Natural killer cell (primary cell): ENCODE results near the gene ATP2C2. TPM values are rescaled to one million over a fixed set of nuclear protein-coding genes. Genes with fewer than 3 reads are reported as not detected.

Source experiments
- ATAC-seq, 3 donors: fragments of 150-1000 bp in 2 of 3; fragments of 200-7000 bp in 1 of 3; cut with Tn5 transposase; 1 replicate in 1 of 3; 2 replicates in 2 of 3; pipeline ENCODE4 v1.10.0; 2021; ENCODE audit warnings: mild to moderate bottlenecking in 2 of 3, moderate library complexity in 2 of 3
- DNase-seq, 2 donors: peaks; one replicate each; pipeline versions ENCODE4 v3.0.0 to v3.0.0-alpha.2; 2013 to 2021; ENCODE audit warnings: mixed read lengths in 1 of 2
- H3K27ac ChIP-seq: one replicate; pipeline ENCODE4 v1.5.1; 2013; ENCODE audit warnings: mild to moderate bottlenecking, low read length
- H3K27me3 ChIP-seq: one replicate; pipeline ENCODE4 v1.6.1; 2013; ENCODE audit warnings: low read length; ENCODE audit not compliant: control insufficient read depth, insufficient read depth
- H3K36me3 ChIP-seq: one replicate; pipeline ENCODE4 v1.6.1; 2013; ENCODE audit warnings: low read length; ENCODE audit not compliant: control insufficient read depth, insufficient read depth
- H3K4me1 ChIP-seq: one replicate; pipeline ENCODE4 v1.6.1; 2013; ENCODE audit warnings: low read length; ENCODE audit not compliant: control insufficient read depth, insufficient read depth
- H3K4me3 ChIP-seq: one replicate; pipeline ENCODE4 v1.5.1; 2013; ENCODE audit warnings: low read length
- H3K9me3 ChIP-seq: one replicate; pipeline ENCODE4 v1.6.1; 2013; ENCODE audit warnings: low read length; ENCODE audit not compliant: control insufficient read depth, insufficient read depth
- H3K27ac Mint-ChIP-seq, 2 donors: one replicate each; pipeline ENCODE4 v1.8.0; 2022; ENCODE audit warnings: mild to moderate bottlenecking in 2 of 2, mixed read lengths in 2 of 2, moderate library complexity in 1 of 2
- H3K27me3 Mint-ChIP-seq, 2 donors: one replicate each; pipeline ENCODE4 v1.8.0; 2022; ENCODE audit warnings: low read depth in 2 of 2, mixed read lengths in 2 of 2
- H3K36me3 Mint-ChIP-seq: one replicate; pipeline ENCODE4 v1.8.0; 2022; ENCODE audit warnings: mixed read lengths
- H3K4me1 Mint-ChIP-seq, 2 donors: one replicate each; pipeline ENCODE4 v1.8.0; 2022; ENCODE audit warnings: mixed read lengths in 2 of 2
- H3K4me3 Mint-ChIP-seq: one replicate; pipeline ENCODE4 v1.8.0; 2022; ENCODE audit warnings: mild to moderate bottlenecking, moderate library complexity, mixed read lengths
- H3K9me3 Mint-ChIP-seq, 2 donors: one replicate each; pipeline ENCODE4 v1.8.0; 2022; ENCODE audit warnings: mixed read lengths in 2 of 2
- CTCF ChIP-seq: fragments of 200-600 bp; IDR thresholded peaks from one replicate; pipeline ENCODE4 v1.8.0; 2022; ENCODE audit warnings: antibody characterized with exemption
- WGBS: methylation state at CpG from one replicate; pipeline ENCODE4 v1.1.7; 2013; ENCODE audit warnings: missing lambda C conversion rate; ENCODE audit not compliant: insufficient coverage; 5-methylcytosine and 5-hydroxymethylcytosine counted together
- intact Hi-C: fragments of 100-400 bp; cut with micrococcal nuclease; formaldehyde crosslinking; loops from one replicate; pipeline ENCODE4 v1.14.2; 2022
- total RNA-seq, 4 donors: library from RNA; stranded (reverse); fragments of 120-200 nt in 1 of 4; gene quantifications; one replicate each; pipeline versions ENCODE4 v1.2.3 to v1.2.4, GENCODE V29; 2013 to 2022

The ATP2C2 gene
- total RNA-seq, 3 donors from 2014 or later (not counting 1 experiment from before 2014, with no cell fraction given) = not detected

GRCh38 chr16:84443166-84443802, 74.9 kb downstream of the ATP2C2 start:
- no peaks in the 10 kb centered on the region for H3K36me3 Mint-ChIP-seq
- no peaks in the 10 kb centered on the region for H3K4me1 Mint-ChIP-seq
- 28% methylated on average over 15 of the region's 15 CpGs for WGBS
- Histone ChIP-seq H3K4me1 (no peaks in the 10 kb centered on the region), H3K4me3 (no peak overlapping the region), H3K9me3 (no peaks in the 10 kb centered on the region), H3K36me3 (no peaks in the 10 kb centered on the region), H3K27me3 (no peaks in the 10 kb centered on the region), H3K27ac (no peak overlapping the region)
- H3K4me3 Mint-ChIP-seq = no peak overlapping the region
- no peak overlapping the region for H3K27ac Mint-ChIP-seq
- intact Hi-C loops = no loop called here
- peaks cover 8 to 13% of the 10 kb centered on the region in 2 donors for H3K27me3 Mint-ChIP-seq
- DNase-seq (no peak), ATAC-seq (no peak)
- H3K9me3 Mint-ChIP-seq = no peaks in the 10 kb centered on the region
- no peak for TF ChIP-seq CTCF

GRCh38 chr16:84444476-84444875, 76.1 kb downstream of the ATP2C2 start:
- H3K9me3 ChIP-seq = no peaks in the 10 kb centered on the region
- H3K4me1 Mint-ChIP-seq = no peaks in the 10 kb centered on the region
- H3K36me3 ChIP-seq = no peaks in the 10 kb centered on the region
- peaks cover 8 to 9% of the 10 kb centered on the region in 2 donors for H3K27me3 Mint-ChIP-seq
- no peak overlapping the region for H3K4me3 Mint-ChIP-seq
- no peaks in the 10 kb centered on the region for H3K27me3 ChIP-seq
- H3K27ac Mint-ChIP-seq = no peak overlapping the region
- ATAC-seq = no peak
- no peak overlapping the region for H3K4me3 ChIP-seq
- 67% methylated on average over 8 of the region's 8 CpGs for WGBS
- H3K27ac ChIP-seq = no peak overlapping the region
- no peak for DNase-seq
- no peaks in the 10 kb centered on the region for H3K9me3 Mint-ChIP-seq
- intact Hi-C loops = no loop called here
- TF ChIP-seq CTCF = no peak
- H3K4me1 ChIP-seq = no peaks in the 10 kb centered on the region
- no peaks in the 10 kb centered on the region for H3K36me3 Mint-ChIP-seq

GRCh38 chr16:84446084-84446483, 77.7 kb downstream of the ATP2C2 start:
- DNase-seq = no peak
- intact Hi-C loops = no loop called here
- Mint-ChIP-seq H3K9me3 (no peaks in the 10 kb centered on the region), H3K4me3 (no peak overlapping the region), H3K27me3 (peaks cover 8 to 9% of the 10 kb centered on the region in 2 donors), H3K4me1 (no peaks in the 10 kb centered on the region), H3K36me3 (no peaks in the 10 kb centered on the region), H3K27ac (no peak overlapping the region)
- Histone ChIP-seq H3K4me1 (no peaks in the 10 kb centered on the region), H3K27ac (no peak overlapping the region), H3K27me3 (no peaks in the 10 kb centered on the region), H3K36me3 (no peaks in the 10 kb centered on the region), H3K9me3 (no peaks in the 10 kb centered on the region), H3K4me3 (no peak overlapping the region)
- WGBS = 92% methylated on average over 4 of the region's 4 CpGs
- no peak for TF ChIP-seq CTCF
- ATAC-seq = no peak
